NCI-H1694 (cell line): Measurements from ENCODE around the gene TM2D3.

Experiments
- DNase-seq: peaks from one replicate; lab custom pipeline; 2025; lab: John Stamatoyannopoulos, UW

The TM2D3 gene

GRCh38 chr15:101623367-101624304, 28.5 kb downstream of the TM2D3 start:
- no peak for DNase-seq

GRCh38 chr15:101621961-101622360, 30.2 kb downstream of the TM2D3 start:
- DNase-seq = no peak

- no peak for DNase-seq
Observed at GRCh38 chr15:101620671-101621070, 31.5 kb downstream of the TM2D3 start.

- no peak for DNase-seq
Observed at GRCh38 chr15:101619615-101619865, 32.6 kb downstream of the TM2D3 start.

GRCh38 chr15:101618851-101619614, 33.1 kb downstream of the TM2D3 start:
- DNase-seq = no peak

- no peak for DNase-seq
Observed at GRCh38 chr15:101618076-101618475, 34.1 kb downstream of the TM2D3 start.

GRCh38 chr15:101617390-101617965, 34.7 kb downstream of the TM2D3 start:
- DNase-seq = no peak

GRCh38 chr15:101615986-101616848, 36.0 kb downstream of the TM2D3 start:
- DNase-seq = peak; percentile 25

- no peak for DNase-seq
Observed at GRCh38 chr15:101615414-101615985, 36.7 kb downstream of the TM2D3 start.

GRCh38 chr15:101614761-101615160, 37.4 kb downstream of the TM2D3 start:
- DNase-seq = no peak

GRCh38 chr15:101614001-101614585, 38.1 kb downstream of the TM2D3 start:
- DNase-seq = no peak

- peak; percentile 2 for DNase-seq
Observed at GRCh38 chr15:101613130-101614000, 38.8 kb downstream of the TM2D3 start.

GRCh38 chr15:101612676-101613075, 39.5 kb downstream of the TM2D3 start:
- no peak for DNase-seq

- no peak for DNase-seq
Observed at GRCh38 chr15:101611580-101612299, 40.4 kb downstream of the TM2D3 start.

GRCh38 chr15:101611007-101611406, 41.2 kb downstream of the TM2D3 start:
- DNase-seq = no peak

GRCh38 chr15:101610611-101611000, 41.6 kb downstream of the TM2D3 start:
- DNase-seq = no peak

GRCh38 chr15:101609742-101610610, 42.2 kb downstream of the TM2D3 start:
- no peak for DNase-seq

- DNase-seq = no peak
Observed at GRCh38 chr15:101608201-101608600, 44.0 kb downstream of the TM2D3 start.

- no peak for DNase-seq
Observed at GRCh38 chr15:101607108-101607507, 45.1 kb downstream of the TM2D3 start.
